Stomach (tissue), 4 donors: ENCODE measurements around the gene VPS45.
A peak's percentile ranks its signal among the peaks of the same experiment; 100 is the strongest.

Source experiments
- EP300 ChIP-seq: sonication (generic); formaldehyde crosslinking; IDR thresholded peaks from one replicate; pipeline ENCODE4 v1.6.1; 2017; ENCODE audit warnings: antibody characterized with exemption
- POLR2A ChIP-seq, 4 donors: fragments of 450-650 bp; IDR thresholded peaks; one replicate each; pipeline ENCODE4 v1.6.1; 2016; ENCODE audit warnings: antibody characterized with exemption in 4 of 4, control low read depth in 2 of 4, mild to moderate bottlenecking in 1 of 4, moderate library complexity in 1 of 4
- TF ChIP-seq, protein P1 (sequence below), 7 experiments: fragments of 450-650 bp in 4 of 7; fragments of 200-600 bp in 3 of 7; sonication (generic) in 3 of 7; IDR thresholded peaks; one replicate each; pipeline ENCODE4 v1.5.1; 2016 to 2019; ENCODE audit warnings: antibody characterized with exemption in 7 of 7, control low read depth in 2 of 7, mild to moderate bottlenecking in 1 of 7

DNA sequence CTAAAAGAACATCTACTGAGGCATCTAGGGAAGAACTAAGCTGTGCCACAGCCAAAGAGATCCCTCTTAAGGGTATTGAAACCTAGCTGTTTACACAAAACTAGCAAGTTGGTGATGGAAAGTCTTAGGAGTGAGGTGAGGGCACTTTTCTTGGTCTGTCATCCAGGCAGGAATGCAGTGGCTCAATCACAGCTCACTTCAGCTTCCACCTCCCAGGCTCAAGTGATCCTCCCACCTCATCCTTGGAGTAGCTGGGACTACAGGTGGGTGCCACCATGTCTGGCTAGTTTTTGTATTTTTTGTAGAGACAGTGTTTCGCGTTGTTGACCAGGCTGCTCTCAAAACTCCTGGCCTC, 84.6 kb downstream of the VPS45 start:
- TF ChIP-seq, protein P1, sequence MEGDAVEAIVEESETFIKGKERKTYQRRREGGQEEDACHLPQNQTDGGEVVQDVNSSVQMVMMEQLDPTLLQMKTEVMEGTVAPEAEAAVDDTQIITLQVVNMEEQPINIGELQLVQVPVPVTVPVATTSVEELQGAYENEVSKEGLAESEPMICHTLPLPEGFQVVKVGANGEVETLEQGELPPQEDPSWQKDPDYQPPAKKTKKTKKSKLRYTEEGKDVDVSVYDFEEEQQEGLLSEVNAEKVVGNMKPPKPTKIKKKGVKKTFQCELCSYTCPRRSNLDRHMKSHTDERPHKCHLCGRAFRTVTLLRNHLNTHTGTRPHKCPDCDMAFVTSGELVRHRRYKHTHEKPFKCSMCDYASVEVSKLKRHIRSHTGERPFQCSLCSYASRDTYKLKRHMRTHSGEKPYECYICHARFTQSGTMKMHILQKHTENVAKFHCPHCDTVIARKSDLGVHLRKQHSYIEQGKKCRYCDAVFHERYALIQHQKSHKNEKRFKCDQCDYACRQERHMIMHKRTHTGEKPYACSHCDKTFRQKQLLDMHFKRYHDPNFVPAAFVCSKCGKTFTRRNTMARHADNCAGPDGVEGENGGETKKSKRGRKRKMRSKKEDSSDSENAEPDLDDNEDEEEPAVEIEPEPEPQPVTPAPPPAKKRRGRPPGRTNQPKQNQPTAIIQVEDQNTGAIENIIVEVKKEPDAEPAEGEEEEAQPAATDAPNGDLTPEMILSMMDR (IDR thresholded peaks at IDR 0.05), result no peak
- no peak for TF ChIP-seq POLR2A (IDR thresholded peaks at IDR 0.05)
- peak; percentile 10 for TF ChIP-seq EP300
